B cell (primary cell): ENCODE data around the gene SLC25A38.

Experiments used
- EZH2 ChIP-seq: IDR thresholded peaks from 2 replicates; pipeline ENCODE4 v1.6.1; 2012; ENCODE audit warnings: borderline replicate concordance, low read depth, mild to moderate bottlenecking, moderate library complexity, low read length; ENCODE audit not compliant: insufficient read depth, poor library complexity, severe bottlenecking
- TF ChIP-seq, protein P1 (sequence below): fragments of 200-600 bp; IDR thresholded peaks from one replicate; pipeline ENCODE4 v1.8.0; 2022; ENCODE audit warnings: antibody characterized with exemption, mild to moderate bottlenecking

- no peak for TF ChIP-seq EZH2
- TF ChIP-seq, protein P1, sequence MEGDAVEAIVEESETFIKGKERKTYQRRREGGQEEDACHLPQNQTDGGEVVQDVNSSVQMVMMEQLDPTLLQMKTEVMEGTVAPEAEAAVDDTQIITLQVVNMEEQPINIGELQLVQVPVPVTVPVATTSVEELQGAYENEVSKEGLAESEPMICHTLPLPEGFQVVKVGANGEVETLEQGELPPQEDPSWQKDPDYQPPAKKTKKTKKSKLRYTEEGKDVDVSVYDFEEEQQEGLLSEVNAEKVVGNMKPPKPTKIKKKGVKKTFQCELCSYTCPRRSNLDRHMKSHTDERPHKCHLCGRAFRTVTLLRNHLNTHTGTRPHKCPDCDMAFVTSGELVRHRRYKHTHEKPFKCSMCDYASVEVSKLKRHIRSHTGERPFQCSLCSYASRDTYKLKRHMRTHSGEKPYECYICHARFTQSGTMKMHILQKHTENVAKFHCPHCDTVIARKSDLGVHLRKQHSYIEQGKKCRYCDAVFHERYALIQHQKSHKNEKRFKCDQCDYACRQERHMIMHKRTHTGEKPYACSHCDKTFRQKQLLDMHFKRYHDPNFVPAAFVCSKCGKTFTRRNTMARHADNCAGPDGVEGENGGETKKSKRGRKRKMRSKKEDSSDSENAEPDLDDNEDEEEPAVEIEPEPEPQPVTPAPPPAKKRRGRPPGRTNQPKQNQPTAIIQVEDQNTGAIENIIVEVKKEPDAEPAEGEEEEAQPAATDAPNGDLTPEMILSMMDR = no peak
Observed at GRCh38 chr3:39388741-39389248, 5.6 kb downstream of the SLC25A38 start.
